Mesothelial cell of epicardium (in vitro differentiated cells): ENCODE data around the gene ERC2. TPM values are rescaled to one million over a fixed set of nuclear protein-coding genes. Genes with fewer than 3 reads are reported as not detected.

Experiments used
- DNase-seq, 2 experiments: peaks; one replicate each; pipeline ENCODE4 v3.0.0; 2021; ENCODE audit warnings: low spot score in 2 of 2; ENCODE audit not compliant: unreplicated experiment in 2 of 2
- H3K27ac Mint-ChIP-seq: 2 replicates; pipeline ENCODE4 v1.8.0; 2021; ENCODE audit warnings: mixed read lengths
- H3K27me3 Mint-ChIP-seq: 2 replicates; pipeline ENCODE4 v1.8.0; 2021; ENCODE audit warnings: low read depth, mixed read lengths
- H3K36me3 Mint-ChIP-seq: 2 replicates; pipeline ENCODE4 v1.8.0; 2021; ENCODE audit warnings: mixed read lengths
- H3K4me1 Mint-ChIP-seq: 2 replicates; pipeline ENCODE4 v1.8.0; 2021; ENCODE audit warnings: mixed read lengths
- H3K4me3 Mint-ChIP-seq: 2 replicates; pipeline ENCODE4 v1.8.0; 2021; ENCODE audit warnings: mild to moderate bottlenecking, moderate library complexity, mixed read lengths
- H3K9me3 Mint-ChIP-seq: 2 replicates; pipeline ENCODE4 v1.8.0; 2021; ENCODE audit warnings: mixed read lengths
- CTCF ChIP-seq: fragments of 200-600 bp; sonication (generic); IDR thresholded peaks from one replicate; pipeline ENCODE4 v1.5.0; 2021; ENCODE audit warnings: antibody characterized with exemption; ENCODE audit not compliant: unreplicated experiment
- total RNA-seq: library from RNA; stranded (reverse); gene quantifications from 3 replicates; pipeline ENCODE4 v1.2.1, GENCODE V29; 2021

Gene ERC2
- total RNA-seq, 1 donor from 2014 or later: 15.6 TPM

- no peak overlapping the region for H3K4me3 Mint-ChIP-seq
- peaks cover 10% of the 10 kb centered on the region for H3K27me3 Mint-ChIP-seq
- TF ChIP-seq CTCF: no peak
- no peaks in the 10 kb centered on the region for H3K36me3 Mint-ChIP-seq
- H3K27ac Mint-ChIP-seq: no peak overlapping the region
- H3K4me1 Mint-ChIP-seq: peaks cover 36% of the 10 kb centered on the region
- H3K9me3 Mint-ChIP-seq: no peaks in the 10 kb centered on the region
- DNase-seq: no peak
Measured at GRCh38 chr3:55551644-55552043, 916.6 kb downstream of the ERC2 start.

GRCh38 chr3:55549177-55549576 is 919.1 kb downstream of the ERC2 start:
- Mint-ChIP-seq H3K27me3 (peaks cover 24% of the 10 kb centered on the region), H3K36me3 (no peaks in the 10 kb centered on the region), H3K4me3 (no peak overlapping the region), H3K4me1 (peaks cover 24% of the 10 kb centered on the region), H3K9me3 (no peaks in the 10 kb centered on the region), H3K27ac (no peak overlapping the region)
- no peak for DNase-seq
- TF ChIP-seq CTCF: peak; percentile 27

GRCh38 chr3:55546866-55547669 is 921.2 kb downstream of the ERC2 start:
- Mint-ChIP-seq H3K4me1 (peaks cover 33% of the 10 kb centered on the region), H3K9me3 (no peaks in the 10 kb centered on the region), H3K36me3 (no peaks in the 10 kb centered on the region), H3K27me3 (peaks cover 25% of the 10 kb centered on the region), H3K4me3 (no peak overlapping the region), H3K27ac (peak overlapping the region; percentile 63)
- no peak for DNase-seq
- TF ChIP-seq CTCF: no peak

- no peak for TF ChIP-seq CTCF
- Mint-ChIP-seq H3K4me3 (no peak overlapping the region), H3K36me3 (no peaks in the 10 kb centered on the region), H3K9me3 (no peaks in the 10 kb centered on the region), H3K4me1 (peaks cover 36% of the 10 kb centered on the region), H3K27ac (no peak overlapping the region), H3K27me3 (peaks cover 28% of the 10 kb centered on the region)
- DNase-seq: no peak
Measured at GRCh38 chr3:55545995-55546394, 922.3 kb downstream of the ERC2 start.

- Mint-ChIP-seq H3K4me1 (peaks cover 35% of the 10 kb centered on the region), H3K36me3 (no peaks in the 10 kb centered on the region), H3K9me3 (no peaks in the 10 kb centered on the region), H3K27me3 (peaks cover 36% of the 10 kb centered on the region), H3K4me3 (no peak overlapping the region), H3K27ac (no peak overlapping the region)
- no peak for TF ChIP-seq CTCF
- DNase-seq: no peak
Measured at GRCh38 chr3:55544219-55544618, 924.0 kb downstream of the ERC2 start.
